ENCODE data around the gene SHOC2. TPM values are rescaled to one million over a fixed set of nuclear protein-coding genes. Genes with fewer than 3 reads are reported as not detected.
A peak's percentile ranks its signal among the peaks of the same experiment; 100 is the strongest.

SHOC2 gene
- polyA plus RNA-seq, 6 donors from 2014 or later, result 92.5 to 139 (median 123) TPM

- DNase-seq, result no peak
- Mint-ChIP-seq H3K9me3 (no peaks in the 10 kb centered on the region), H3K4me3 (no peak overlapping the region), H3K36me3 (peaks cover 0 to 35% of the 10 kb centered on the region in 2 donors), H3K27ac (peak overlapping the region in 4 of 6 donors; percentile 11 to 76 (median 42)), H3K4me1 (peaks cover 28 to 47% (median 35%) of the 10 kb centered on the region in 3 donors), H3K27me3 (no peaks in the 10 kb centered on the region)
- ATAC-seq (ENCODE audit: low read depth in 2 of 2), result no peak
These were observed 72.8 kb downstream of the SHOC2 start for GRCh38 chr10:110992006-110992800.

DNA sequence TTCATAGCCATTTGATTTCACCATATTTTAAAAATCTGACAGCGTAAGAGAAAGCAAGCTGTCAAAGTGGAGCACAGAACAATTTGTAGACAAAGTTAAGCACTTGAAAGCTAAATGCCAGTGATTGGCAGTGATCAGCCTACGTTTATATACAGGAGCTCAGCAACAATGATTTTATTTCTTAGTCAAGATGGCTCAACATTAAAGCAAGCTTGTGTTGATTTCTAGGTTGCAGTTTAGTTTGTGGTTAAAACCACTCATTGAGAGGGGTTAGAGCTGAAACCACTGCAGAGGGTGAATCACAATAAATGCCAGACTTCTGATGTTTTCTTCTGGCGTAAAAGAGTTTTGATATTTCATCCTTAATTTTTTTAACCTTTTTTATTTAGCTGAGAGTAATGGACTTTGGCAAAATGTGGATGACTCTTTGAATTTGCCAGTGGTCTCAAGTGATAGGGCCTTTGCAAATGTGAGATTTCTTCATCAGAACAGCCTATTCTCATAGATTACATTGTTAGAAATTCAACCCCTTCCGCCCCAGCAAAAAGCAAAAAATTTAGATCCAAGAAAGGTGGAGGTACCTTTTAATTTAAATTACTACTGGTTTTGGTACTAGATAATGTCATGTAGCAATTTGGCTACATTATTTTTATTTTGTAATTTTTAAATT is 73.8 kb downstream of the SHOC2 start:
- ATAC-seq (ENCODE audit: low read depth in 2 of 2) (no peak), DNase-seq (no peak)
- Mint-ChIP-seq H3K27me3 (no peaks in the 10 kb centered on the region), H3K4me1 (peaks cover 28 to 47% (median 35%) of the 10 kb centered on the region in 3 donors), H3K4me3 (no peak overlapping the region), H3K36me3 (peaks cover 0 to 31% of the 10 kb centered on the region in 2 donors), H3K9me3 (no peaks in the 10 kb centered on the region), H3K27ac (peak overlapping the region in 1 of 6 donors; percentile 11)

- no peaks in the 10 kb centered on the region for H3K9me3 Mint-ChIP-seq
- no peak overlapping the region for H3K4me3 Mint-ChIP-seq
- H3K27ac Mint-ChIP-seq, result peak overlapping the region in 2 of 6 donors; percentile 26 to 27
- ATAC-seq (ENCODE audit: low read depth in 2 of 2) (no peak), DNase-seq (no peak)
- no peaks in the 10 kb centered on the region for H3K27me3 Mint-ChIP-seq
- peaks cover 0 to 20% of the 10 kb centered on the region in 2 donors for H3K36me3 Mint-ChIP-seq
- peaks cover 21 to 38% (median 36%) of the 10 kb centered on the region in 3 donors for H3K4me1 Mint-ChIP-seq
These were observed 75.1 kb downstream of the SHOC2 start for GRCh38 chr10:110994406-110995086.

DNA sequence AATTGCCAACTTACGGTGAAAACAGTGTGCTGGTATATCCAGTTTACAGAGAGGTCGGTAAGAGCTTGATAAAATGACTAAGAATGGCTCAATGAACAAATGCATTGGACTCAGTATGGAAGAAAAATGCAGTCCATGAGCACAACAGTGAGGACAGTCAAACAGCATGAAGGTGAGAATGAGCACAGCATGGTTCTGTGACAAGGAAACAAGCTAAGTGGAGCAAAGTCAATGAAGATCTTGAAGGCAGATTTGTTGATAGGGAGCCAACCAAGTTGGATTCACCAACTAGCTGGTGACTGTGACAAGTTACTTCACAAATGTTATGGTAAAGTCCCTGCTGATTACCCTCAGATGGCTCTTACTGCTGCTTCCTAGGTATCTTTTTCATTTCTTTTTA is 75.9 kb downstream of the SHOC2 start:
- ATAC-seq (ENCODE audit: low read depth in 2 of 2) (no peak), DNase-seq (no peak)
- Mint-ChIP-seq H3K36me3 (peaks cover 0 to 15% of the 10 kb centered on the region in 2 donors), H3K4me3 (no peak overlapping the region), H3K27me3 (no peaks in the 10 kb centered on the region), H3K9me3 (no peaks in the 10 kb centered on the region), H3K27ac (peak overlapping the region in 4 of 6 donors; percentile 6 to 54 (median 21)), H3K4me1 (peaks cover 21 to 32% (median 31%) of the 10 kb centered on the region in 3 donors)

- no peak for ATAC-seq (ENCODE audit: low read depth in 2 of 2)
- Mint-ChIP-seq H3K4me3 (no peak overlapping the region), H3K27me3 (no peaks in the 10 kb centered on the region), H3K4me1 (peaks cover 16 to 27% (median 25%) of the 10 kb centered on the region in 3 donors), H3K27ac (no peak overlapping the region), H3K36me3 (peaks cover 0 to 8% of the 10 kb centered on the region in 2 donors), H3K9me3 (no peaks in the 10 kb centered on the region)
- no peak for DNase-seq
These were observed 76.9 kb downstream of the SHOC2 start for GRCh38 chr10:110996256-110996655.

DNA sequence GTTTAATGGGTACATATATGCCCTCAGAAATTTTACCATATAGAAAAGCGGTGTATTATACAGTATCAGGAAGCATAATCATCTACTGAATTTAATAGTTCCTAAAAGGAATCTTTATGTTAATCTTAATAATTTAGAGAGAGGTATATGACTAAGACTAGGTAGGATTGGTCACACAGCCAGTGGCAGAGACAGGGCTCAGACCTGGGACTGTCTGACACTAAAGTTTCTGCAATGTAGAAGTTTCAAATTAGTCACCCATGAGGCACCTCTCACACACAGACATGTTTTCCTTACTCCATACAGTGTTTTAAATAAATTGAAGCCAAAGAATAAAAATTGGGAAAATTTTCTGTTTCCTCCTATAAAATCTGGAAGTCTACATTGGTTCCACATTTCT is 84.6 kb downstream of the SHOC2 start:
- Mint-ChIP-seq H3K36me3 (peaks cover 7 to 8% of the 10 kb centered on the region in 2 donors), H3K4me1 (peaks cover 0 to 10% (median 0%) of the 10 kb centered on the region in 3 donors), H3K4me3 (no peak overlapping the region), H3K27ac (no peak overlapping the region), H3K27me3 (no peaks in the 10 kb centered on the region), H3K9me3 (no peaks in the 10 kb centered on the region)
- DNase-seq (no peak), ATAC-seq (ENCODE audit: low read depth in 2 of 2) (no peak)

DNA sequence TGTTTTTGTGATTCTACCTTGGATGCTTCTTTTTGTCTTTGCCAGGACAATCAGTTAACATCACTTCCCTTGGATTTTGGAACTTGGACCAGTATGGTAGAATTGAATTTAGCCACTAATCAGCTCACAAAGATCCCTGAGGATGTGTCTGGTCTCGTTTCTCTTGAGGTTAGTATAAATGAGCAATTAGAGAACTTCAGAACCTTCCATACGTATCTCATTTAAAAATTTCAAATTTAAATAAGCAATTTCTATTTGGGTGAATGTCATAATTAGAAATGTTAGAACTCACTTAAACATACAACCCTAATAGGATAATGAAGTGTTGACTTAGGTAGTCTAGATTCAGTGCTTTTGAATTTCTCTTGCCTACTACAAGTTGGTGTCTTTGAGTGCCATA is 88.1 kb downstream of the SHOC2 start:
- DNase-seq (no peak), ATAC-seq (ENCODE audit: low read depth in 2 of 2) (no peak)
- Mint-ChIP-seq H3K27me3 (no peaks in the 10 kb centered on the region), H3K27ac (peak overlapping the region in 1 of 6 donors; percentile 18), H3K36me3 (peaks cover 7 to 8% of the 10 kb centered on the region in 2 donors), H3K9me3 (no peaks in the 10 kb centered on the region), H3K4me1 (peaks cover 0 to 8% (median 0%) of the 10 kb centered on the region in 3 donors), H3K4me3 (no peak overlapping the region)

DNA sequence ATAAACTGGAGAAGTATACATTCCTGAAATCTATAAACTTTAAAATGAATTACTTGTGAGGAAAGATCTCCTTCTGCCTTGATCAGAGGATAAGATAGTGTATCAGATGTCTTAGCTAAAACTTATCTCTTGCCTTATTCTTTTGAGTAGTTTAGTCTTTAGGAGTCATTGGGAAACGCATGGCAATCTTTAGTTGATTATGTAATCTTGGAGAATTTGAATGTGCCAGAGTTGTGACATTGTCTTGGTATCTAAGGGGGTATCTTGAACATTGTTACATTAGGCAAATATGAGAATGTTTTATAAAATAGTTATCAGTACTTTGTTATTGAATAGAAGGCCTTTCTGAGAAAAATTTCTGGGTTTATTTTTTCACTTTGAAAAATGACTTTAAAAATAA is 95.8 kb downstream of the SHOC2 start:
- ATAC-seq (ENCODE audit: low read depth in 2 of 2) (no peak), DNase-seq (no peak)
- Mint-ChIP-seq H3K36me3 (peaks cover 11 to 22% of the 10 kb centered on the region in 2 donors), H3K27ac (peak overlapping the region in 1 of 6 donors; percentile 18), H3K9me3 (no peaks in the 10 kb centered on the region), H3K4me3 (no peak overlapping the region), H3K27me3 (no peaks in the 10 kb centered on the region), H3K4me1 (no peaks in the 10 kb centered on the region)

GRCh38 chr10:111017098-111017497 is 97.7 kb downstream of the SHOC2 start:
- no peak for ATAC-seq (ENCODE audit: low read depth in 2 of 2)

DNA sequence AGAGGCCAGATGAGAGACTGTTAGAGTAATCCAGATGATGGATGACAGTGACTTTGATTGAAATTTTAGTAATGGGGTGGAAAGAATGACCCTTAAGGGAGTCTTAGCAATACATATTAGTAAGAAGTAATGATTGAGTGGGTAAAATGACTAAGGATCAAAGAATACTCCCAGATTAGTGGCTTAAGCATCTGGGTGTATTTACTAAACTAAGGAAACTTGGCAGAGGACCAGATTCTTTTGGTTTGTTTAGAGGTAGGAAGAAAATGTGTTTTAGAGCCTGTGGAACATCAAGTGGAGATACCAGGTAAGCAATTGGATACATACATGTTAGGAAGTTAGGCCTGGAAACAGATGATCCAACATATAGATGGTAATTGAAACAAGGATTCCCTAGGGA is 98.6 kb downstream of the SHOC2 start:
- no peaks in the 10 kb centered on the region for H3K4me1 Mint-ChIP-seq
- H3K36me3 Mint-ChIP-seq, result peaks cover 30% of the 10 kb centered on the region in 2 donors
- peaks cover 0 to 11% (median 3%) of the 10 kb centered on the region in 7 donors for H3K9me3 Mint-ChIP-seq
- H3K4me3 Mint-ChIP-seq, result no peak overlapping the region
- DNase-seq (no peak), ATAC-seq (ENCODE audit: low read depth in 2 of 2) (no peak)
- H3K27me3 Mint-ChIP-seq, result no peaks in the 10 kb centered on the region
- peak overlapping the region in 1 of 6 donors; percentile 5 for H3K27ac Mint-ChIP-seq

More at GRCh38 chr10:111017098-111017497, 97.7 kb downstream of the SHOC2 start:
- no peak for DNase-seq
- Mint-ChIP-seq H3K4me1 (no peaks in the 10 kb centered on the region), H3K4me3 (no peak overlapping the region), H3K36me3 (peaks cover 23 to 24% of the 10 kb centered on the region in 2 donors), H3K27me3 (no peaks in the 10 kb centered on the region), H3K27ac (no peak overlapping the region), H3K9me3 (peaks cover 0 to 8% (median 0%) of the 10 kb centered on the region in 7 donors)

GRCh38 chr10:111023060-111023459 is 103.7 kb downstream of the SHOC2 start:
- Mint-ChIP-seq H3K27ac (no peak overlapping the region), H3K4me1 (no peaks in the 10 kb centered on the region), H3K27me3 (no peaks in the 10 kb centered on the region), H3K36me3 (peaks cover 31 to 43% of the 10 kb centered on the region in 2 donors), H3K4me3 (no peak overlapping the region), H3K9me3 (peaks cover 3 to 38% (median 13%) of the 10 kb centered on the region in 7 donors)
- ATAC-seq (ENCODE audit: low read depth in 2 of 2), result no peak
- DNase-seq, result no peak

DNA sequence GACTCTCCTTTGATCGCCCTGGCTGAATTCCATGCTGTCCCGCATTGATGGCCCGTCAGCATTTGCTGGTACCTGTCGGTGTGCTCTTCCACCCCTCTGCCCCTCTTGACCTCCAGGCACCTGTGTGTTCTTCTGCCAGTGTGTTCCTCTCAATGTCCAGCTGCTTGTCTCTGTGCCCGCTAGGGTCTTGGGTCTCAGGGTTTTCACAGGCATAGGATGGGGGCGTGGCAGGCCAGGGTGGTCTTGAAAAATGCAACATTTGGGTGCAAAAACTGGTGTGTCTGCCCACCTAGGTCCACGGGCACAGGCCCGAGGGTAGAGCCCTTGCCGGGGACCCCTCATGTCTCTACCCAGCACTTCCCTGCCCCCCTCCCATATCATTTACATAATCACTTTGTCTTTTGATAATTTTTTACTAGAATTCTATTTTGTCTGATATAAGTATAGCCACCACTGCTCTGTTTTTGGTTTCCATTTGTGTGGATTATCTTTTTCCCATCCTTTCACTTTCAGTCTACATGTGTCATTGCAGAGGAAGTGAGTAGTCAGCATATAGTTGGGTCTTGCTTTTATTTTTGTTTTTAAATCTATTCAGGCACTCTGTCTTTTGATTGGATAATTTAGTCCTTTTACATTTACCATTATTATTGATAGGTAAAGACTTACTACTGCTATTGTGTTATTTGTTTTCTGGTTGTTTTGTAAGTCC is 110.8 kb downstream of the SHOC2 start:
- no peak overlapping the region for H3K4me3 Mint-ChIP-seq
- peak; percentile 70 to 80 for ATAC-seq (ENCODE audit: low read depth in 2 of 2)
- peaks cover 37 to 50% of the 10 kb centered on the region in 2 donors for H3K36me3 Mint-ChIP-seq
- H3K27me3 Mint-ChIP-seq, result no peaks in the 10 kb centered on the region
- H3K4me1 Mint-ChIP-seq, result peaks cover 5 to 8% (median 7%) of the 10 kb centered on the region in 3 donors
- peak; percentile 9 for DNase-seq
- H3K9me3 Mint-ChIP-seq, result peaks cover 4 to 61% (median 39%) of the 10 kb centered on the region in 7 donors
- H3K27ac Mint-ChIP-seq, result peak overlapping the region in 4 of 6 donors; percentile 54 to 84 (median 73)

Measured in naive B cell (primary cell).